Stimulated activated CD4-positive, alpha-beta T cell treated with anti-CD3 and anti-CD28 coated beads, Interleukin-1b, Interleukin-23, amount 100 ng/mL, for 1 hour (primary cell): Measurements from ENCODE around the gene CDK5RAP2.

Experiments used
- DNase-seq, 2 donors: peaks; one replicate each; pipeline ENCODE4 v3.0.0-alpha.2; 2020; ENCODE audit warnings: low read depth in 2 of 2

Gene CDK5RAP2

DNA sequence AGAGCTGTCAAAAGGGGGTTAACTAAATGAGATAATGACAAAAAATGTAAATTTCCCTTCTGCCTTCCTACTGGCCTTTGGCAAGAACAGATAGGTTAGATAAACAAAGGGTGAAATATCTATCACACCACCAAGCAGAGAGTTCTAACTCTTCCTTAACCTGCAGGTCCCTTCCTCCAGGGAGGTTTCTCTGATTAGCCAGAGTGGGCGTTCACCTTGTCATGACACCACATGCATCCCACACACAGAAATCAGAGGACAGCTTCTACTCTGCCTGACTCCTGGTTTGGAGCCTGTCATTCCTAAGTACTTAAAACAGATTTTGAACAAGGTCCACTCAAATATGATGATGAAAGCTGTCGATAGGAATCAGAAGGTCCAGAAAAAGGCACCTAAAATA is 180.0 kb downstream of the CDK5RAP2 start:
- no peak for DNase-seq

DNA sequence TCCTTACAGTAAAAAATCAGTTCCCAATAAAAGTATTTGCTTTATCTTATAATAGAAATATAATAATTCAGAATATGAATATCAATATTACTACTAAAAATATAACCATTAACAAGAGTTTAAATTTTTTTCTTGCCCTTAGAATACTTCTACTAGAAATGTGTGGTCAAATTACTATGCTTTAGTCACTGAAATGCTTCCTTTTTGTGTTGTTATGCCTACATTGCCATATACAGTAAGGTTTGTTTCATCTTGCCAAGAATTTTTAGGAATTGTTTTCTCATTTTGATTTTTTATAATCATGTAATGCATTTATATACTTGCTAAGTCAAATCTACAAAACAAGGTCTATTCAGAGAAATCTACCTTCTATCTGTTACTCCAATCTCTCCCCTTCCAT is 181.7 kb downstream of the CDK5RAP2 start:
- no peak for DNase-seq

DNA sequence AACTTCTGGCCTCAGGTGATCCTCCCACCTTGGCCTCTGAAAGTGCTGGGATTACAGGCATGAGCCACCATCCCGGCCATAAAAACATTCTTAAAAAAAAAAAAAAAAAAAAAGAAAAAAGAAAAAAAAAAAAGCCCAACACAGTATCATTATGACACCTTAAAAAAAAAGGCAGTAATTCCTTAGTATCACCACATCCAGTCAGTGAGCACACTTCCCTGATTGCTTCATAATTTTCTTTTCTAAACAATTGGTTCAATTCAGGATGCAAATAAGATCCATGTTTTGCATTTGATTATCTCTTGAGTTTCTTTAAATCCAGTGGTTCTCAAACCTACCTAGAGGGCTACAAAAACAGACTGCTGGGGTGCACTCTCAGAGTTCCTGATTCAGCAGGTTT is 182.5 kb downstream of the CDK5RAP2 start:
- DNase-seq = no peak

DNA sequence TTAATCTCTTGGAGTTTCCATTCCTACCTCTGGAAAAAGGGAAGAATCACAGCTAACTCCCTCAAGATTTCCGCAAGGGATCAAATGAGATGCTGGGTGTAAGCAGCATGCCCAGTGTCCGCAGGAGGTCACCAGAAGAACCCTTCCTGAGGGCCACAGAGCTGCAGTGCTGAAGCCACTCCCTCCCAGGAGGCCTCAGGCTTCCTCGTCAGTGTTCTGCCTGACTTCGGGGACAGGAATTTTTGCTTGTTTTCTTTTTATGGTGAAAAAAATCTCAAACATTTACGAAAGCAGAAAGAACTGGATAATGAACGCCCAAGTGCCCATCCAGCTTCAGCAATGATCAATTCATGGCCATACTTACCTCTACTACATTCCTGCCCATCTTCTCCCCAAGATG is 183.0 kb downstream of the CDK5RAP2 start:
- no peak for DNase-seq

DNA sequence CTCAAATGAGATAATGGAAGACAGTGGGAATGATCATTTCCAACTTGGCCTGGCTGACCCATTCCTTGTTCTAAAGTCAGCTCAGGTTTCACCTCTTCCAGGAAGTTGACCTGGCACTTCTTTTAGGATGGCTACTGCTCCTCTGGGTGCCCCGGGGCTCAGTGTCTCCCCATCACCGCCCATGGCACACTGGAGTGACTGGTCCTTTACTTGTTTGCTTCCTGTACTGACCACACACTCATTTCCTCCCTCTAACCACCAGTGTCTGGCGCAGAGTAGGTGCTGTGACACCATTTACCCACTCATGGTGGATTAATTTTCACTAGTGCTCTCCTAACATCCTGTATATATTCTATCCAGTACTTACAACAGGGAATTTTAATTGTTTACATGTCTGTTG is 183.5 kb downstream of the CDK5RAP2 start:
- DNase-seq = no peak

DNA sequence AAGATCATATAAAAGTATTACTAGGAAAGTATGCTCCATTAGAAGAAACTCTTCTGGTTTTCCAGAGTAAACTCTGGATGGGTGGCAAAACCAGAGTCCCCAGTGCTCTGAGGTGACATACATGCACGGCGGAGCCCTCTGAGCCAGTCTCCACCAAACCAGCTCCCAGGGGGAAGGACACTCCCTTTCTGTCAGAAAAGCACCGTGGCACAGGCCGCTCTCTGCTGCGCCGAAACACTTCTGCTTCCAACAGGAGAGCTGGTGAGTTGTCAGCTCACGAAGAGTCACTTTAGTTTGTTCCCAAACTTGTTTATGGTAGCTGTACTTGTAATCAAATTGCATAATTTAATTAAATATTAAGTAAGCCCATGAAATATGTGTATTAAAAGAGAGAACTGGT is 184.6 kb downstream of the CDK5RAP2 start:
- DNase-seq = no peak

DNA sequence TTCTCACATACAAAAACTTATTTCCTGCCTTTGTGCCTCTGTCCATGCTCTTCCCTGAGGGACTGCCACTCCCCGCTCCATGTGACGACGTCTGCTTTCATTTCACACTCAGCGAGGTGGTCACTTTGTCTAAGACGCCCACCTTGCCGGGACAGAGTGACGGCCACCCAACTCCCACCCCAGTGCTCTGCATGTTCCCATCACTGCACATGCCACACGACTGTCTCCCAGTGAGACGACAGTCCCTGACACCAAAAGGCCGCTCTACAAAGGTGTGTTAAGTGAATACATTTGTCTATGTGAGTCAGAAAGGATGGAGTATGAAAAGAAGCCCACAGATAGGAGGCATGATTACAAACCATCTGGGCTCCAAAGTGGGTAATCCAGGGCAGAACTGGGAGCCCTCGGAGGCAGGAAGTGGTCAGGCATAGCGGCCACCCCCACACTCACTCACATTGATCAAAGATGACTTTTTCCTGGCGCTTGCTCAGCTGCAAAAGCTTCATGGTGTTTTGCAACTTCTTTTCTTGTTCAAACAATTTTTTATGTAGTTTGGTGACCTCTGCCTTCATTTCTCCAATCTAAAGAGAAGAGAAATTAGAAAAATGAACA is 185.8 kb downstream of the CDK5RAP2 start:
- no peak for DNase-seq

DNA sequence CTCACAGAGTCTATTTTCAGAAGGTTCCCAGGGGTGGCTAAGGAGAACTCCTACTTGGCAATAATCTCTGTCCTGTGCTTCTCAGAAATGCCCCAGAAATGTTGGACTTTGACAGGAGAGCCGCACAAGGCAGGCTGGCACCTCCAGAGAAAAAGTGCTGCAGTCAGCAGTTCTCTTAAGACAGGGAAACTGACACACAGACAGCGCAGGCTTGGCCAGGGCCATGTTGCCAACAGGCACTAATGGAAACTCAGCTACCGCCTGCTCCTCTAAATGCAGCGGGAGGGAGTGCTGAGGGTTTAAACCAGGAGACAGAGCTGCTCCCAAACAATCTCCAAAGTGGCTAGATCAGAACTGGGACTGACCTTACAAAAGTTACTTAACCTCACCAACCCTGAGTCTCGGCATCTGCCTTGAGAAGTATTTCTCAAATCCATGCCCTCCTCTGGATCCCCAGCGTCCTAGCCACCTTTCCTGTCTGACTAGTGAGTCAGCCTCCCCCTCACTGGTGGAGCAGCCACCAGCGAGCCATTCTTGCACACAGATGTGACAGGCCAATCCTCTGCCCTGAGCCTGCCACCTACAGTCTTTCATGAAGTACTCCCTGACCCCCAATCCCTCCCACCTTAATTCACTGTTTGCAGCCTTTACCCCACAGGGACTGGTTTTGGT is 186.4 kb downstream of the CDK5RAP2 start:
- DNase-seq = no peak

DNA sequence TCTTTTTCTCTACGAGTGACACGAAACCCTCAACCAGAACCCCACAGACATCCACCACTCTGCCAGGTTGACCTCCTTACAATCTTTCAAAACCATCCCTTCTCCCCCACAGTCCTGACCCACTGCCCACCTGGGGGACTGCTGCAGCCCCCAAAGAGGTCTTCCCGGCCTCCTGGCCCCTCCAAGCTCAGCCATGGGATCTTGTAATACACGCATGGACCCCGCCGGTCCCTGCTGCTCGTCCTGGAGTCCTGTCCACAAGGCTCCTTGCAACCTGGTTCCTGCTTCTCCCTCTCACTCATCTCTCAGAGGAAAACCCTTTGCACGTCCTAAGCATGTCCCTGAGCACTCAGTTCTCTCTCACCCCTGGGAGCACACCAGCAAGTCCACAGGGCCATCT is 187.3 kb downstream of the CDK5RAP2 start:
- DNase-seq = no peak

DNA sequence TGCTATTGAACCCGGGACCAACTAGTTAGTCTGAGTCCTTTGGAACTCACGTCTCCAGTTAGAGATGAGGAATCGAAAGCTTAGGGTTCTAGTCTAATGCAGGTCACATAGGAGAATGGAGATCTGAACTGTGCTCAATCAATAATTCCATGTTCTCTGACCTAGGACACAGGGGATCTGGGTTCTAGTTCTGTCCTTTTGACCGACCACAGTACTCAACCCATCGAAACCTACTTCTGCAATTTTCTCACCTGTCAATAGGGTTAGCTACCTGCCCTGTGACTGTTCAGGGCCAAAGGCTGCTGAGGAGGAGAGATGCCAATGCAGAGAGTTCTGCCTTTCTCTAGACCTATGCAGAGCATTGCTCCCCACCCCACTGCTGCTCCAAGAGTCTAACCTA is 187.7 kb downstream of the CDK5RAP2 start:
- DNase-seq = no peak

DNA sequence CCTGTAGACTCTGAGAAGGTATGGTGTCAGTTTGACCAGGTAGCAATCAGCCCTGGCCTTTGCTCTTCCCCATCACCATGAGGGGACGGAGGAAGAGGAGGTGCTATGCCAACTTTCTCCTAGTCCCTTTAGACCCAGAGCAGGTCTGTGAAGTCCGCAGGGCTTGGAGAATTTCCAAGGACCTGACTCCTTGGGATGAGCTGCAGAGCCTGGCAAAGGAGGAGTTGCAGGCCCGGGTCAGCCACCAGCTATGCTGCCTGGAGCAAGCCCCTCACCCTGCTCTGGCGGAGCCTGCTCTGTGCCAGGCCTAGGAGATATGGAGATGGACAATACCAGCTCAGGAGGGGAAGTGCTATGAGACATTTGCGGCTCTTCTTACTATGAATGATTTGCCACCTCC is 188.3 kb downstream of the CDK5RAP2 start:
- no peak for DNase-seq

DNA sequence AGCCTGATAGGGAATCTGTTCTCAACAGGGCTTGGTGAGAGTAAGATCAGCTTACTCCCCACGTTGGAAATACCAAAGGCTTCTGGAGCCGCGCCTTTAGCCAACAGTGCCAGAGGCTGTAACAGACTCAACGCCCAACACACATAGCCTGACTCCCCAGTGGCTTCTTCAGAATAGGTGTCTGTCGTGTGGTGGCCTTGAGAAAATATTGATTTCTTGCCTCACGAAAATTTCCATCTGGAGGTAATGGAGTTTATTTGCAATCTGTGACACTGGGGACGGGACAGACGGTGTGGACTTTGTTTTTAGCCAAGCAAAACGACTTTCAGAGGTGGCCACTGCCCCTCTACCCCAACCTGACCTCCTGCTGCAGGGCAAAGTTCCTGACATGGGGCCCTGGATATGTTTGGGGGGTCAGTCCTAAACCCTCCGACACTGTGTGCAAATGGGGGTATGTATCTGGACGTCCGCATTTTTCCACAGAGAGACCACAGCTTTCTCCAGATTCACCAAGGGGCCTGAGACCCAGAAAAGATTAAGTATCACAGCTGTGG is 189.3 kb downstream of the CDK5RAP2 start:
- DNase-seq = no peak

DNA sequence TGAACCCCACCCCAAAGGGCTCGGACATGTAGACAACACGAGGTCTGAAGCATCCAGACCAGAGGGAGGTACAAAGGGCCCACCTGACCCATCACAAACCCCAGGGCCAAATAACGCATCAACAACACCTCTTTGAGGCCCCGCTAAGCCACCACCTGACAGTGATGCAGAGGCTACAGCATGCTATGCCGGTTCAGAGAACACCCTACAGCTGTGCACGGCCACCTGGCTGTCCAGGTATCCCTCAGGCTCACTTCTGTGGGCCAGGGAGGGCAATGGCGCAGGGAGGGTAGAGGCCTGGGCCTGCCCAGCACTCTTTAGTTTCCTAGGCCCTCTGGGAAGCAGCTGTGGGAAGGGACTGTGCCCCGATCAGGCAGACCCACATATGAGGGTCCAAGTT is 190.1 kb downstream of the CDK5RAP2 start:
- no peak for DNase-seq

DNA sequence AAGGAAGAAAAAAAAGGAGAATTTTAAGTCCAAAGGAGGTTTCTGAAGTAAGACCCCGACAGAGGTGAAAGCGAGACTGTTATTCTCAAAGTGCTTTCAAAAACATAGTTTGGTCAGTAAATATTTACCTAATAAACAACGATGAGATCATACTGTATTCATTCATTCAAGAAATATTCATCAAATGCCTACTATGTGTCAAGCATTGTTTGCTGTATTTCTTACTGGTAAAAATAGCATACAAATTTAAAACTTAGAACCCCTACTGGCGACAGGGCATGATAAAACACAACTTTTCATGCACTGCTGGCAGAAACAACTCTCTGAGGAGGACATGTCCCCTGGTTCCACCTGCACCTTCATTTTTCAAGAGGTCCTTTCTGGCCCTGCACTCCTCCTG is 190.7 kb downstream of the CDK5RAP2 start:
- no peak for DNase-seq

DNA sequence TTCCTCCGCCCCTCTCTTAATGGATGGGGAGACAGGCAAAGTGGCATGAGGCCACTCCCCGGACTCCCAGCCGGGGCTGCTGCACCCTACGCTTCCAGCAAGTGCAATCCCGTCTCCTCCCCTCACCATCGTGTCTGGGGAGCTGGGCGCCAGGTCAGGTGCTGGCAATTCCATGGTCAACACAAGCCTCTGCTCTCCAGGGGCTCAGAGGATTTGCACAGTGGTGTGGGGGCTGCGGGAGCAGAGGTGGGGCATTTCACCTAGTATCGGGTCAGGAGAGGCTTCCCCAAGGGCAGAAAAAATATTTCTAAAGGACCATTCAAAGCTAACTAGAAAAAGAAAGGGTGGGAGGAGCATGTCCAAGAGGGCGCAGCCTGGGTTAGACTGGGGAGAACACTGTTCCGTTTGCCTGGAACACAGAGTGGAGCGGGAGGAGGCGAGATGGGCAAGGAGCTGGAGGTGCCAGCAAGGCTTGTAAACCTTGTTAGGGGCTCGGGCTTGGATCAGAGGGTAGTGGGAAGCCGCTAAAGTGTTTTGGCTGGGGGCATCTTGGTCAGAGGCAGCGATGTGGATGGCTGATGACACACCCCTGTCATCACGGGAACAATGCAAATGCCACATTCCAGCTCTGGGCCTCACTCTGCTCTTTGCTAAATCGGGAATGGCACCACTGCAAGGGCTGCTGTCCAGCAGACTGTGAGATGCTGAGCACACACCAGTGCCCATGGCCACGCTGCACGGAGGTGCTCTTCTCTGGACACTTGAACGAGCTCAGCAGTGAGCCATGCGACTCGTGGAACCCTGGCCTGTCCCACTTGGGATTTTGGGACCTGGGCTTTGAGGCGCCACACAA is 191.7 kb downstream of the CDK5RAP2 start:
- no peak for DNase-seq

DNA sequence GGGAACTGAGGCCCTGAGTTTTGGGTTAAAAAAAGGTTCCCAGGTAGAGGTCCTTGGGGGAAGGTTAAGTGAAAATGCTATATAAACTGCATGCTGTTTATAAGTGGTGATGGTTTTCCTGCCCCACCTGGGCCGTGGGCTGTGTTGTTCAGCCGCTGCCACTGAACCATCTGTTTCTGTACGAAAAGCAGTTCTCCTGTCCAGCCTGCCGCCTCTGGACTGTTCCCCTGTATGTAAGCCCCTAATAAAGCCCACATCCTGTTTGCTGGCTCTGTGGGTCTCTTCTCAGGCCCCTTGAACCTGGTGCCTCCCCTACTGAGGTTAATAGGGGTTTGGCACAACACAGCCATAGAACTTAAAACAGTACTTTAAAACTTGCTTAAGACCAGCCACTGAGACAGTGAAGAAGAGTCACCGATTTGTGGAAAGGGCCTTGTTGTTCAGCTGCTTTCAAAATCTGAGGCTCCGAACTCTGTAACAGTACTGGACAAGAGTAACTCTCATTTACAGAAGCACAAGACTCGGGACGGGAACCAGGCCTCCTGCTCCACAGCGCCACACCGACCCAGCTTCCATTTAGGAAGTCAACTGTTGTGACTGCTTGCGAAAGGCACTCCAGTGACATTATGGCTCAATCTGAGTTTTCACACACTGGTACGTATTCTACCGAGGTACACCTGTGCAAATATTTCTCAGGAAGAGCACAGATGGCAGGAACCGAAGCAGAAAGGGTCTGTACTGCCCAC is 192.5 kb downstream of the CDK5RAP2 start:
- DNase-seq = no peak

DNA sequence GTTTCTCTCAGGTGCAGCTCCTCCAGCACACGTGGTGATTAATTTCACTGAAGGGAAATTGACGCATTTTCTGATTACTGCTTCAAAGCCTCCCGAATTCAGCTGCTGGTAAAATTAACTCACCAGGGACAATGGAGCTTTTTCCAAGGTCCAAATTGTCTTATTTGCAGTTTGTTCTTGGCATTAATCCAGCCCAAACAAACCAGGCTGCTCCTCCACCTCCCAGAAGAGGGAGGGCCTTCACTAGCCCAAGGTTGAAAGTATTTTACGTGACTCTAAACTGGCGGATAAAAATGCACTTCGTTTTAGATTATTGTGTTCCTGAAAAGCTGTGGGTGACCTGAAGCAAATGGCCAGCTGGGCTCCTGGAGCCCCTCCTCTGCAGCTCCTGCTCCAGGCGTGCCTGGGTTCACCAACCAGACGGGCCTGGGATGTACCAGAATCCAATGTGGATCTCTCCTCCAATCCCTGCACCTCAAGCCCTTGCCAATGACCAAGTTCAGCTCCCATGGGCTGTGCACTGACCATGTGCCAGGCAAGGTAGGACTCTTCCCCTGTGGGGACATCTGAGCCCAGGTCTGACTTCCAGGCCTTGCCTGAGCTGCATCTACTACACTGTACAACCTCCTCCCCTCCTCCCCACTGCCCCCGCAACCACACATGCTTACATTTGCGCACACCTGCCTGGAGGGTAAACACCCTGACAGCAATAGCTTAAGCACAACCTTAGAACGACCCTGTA is 193.4 kb downstream of the CDK5RAP2 start:
- no peak for DNase-seq

DNA sequence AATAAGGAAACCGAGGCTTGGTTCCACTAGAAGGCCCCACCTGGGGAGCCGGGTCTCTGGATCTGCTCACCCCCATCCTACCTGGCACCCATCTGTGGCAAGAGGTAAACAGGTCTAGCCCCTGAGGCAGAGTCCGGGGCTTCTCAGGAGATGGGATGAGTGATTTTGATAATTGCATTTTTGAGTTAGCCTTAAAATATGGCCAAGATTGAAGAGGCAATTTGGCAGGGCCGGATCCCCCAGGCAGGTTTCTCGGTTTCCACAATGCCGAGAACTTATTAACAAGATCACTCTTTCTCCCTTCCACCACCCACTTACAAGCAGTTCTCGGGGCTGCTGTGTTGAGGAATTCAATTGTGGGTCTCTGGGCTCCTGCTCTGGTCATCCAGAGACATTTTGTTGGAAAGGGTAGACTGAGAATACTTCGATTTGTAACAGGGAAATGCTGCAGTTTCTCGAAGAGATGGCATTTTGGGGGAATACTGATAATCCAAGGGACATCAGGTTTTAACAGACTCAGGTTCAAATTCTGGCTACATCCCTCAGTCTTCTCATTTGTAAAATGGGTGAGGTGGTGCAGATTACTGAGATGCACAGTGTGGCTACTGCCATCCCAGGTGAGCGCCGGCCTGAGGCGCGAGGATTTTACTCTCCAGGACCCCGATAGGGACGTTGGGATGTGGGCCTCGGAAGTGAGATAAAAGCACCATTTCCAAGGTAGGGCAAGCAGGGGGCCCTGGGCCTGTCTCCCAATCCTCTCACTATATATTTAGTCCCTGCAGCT is 194.2 kb downstream of the CDK5RAP2 start:
- DNase-seq = no peak

DNA sequence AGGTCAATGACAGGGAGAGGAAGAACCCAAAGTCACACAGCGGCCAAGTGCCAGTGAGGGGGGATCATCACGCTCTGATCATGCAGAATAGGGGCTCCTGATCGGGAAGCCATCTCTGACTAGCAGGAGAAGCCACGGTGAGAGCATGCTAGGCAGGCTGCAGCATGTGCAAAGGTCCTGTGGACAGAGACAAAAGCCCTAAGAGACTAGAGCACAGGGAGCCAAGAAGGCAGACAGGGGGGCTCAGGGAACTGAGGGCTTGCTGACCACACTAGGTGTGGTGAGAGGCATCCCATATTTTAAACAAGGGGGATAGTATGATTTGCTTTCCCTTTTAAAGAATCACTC is 195.1 kb downstream of the CDK5RAP2 start:
- DNase-seq = no peak
